ENCODE results near the gene DNA2. TPM values are rescaled to one million over a fixed set of nuclear protein-coding genes. Genes with fewer than 3 reads are reported as not detected.
A peak's percentile ranks its signal among the peaks of the same experiment; 100 is the strongest.
"Not testable (repeated sequence)": the region's sequence is repeated elsewhere in the genome, so short reads cannot be mapped to it uniquely, and the experiment has no call there.

The DNA2 gene
- 8.5 and 9.0 TPM in 2 replicates for polyA plus RNA-seq (2013)

- Histone ChIP-seq H2AK5ac (ENCODE audit: low read length) (no peak within 1 kb of the TSS), H2BK12ac (ENCODE audit: low read length) (no peak within 1 kb of the TSS), H3K9me3 (ENCODE audit: insufficient read depth, low read depth, low read length) (no peaks in the 10 kb centered on the region), H3K4me3 (ENCODE audit: low read depth, low read length) (peak within 1 kb of the TSS; percentile 80), H3K36me3 (ENCODE audit: control insufficient read depth in 1 of 2, insufficient read depth in 2 of 2, low read length in 2 of 2) (peaks cover 8 to 12% of the 10 kb centered on the region in 2 experiments), H2BK120ac (ENCODE audit: insufficient read depth, low read length, poor library complexity) (peak within 1 kb of the TSS; percentile 29), H3K9ac (ENCODE audit: low read length) (peak within 1 kb of the TSS; percentile 83), H3K14ac (ENCODE audit: low read length) (peak within 1 kb of the TSS; percentile 67), H3K4me1 (ENCODE audit: control insufficient read depth in 1 of 2, insufficient read depth in 2 of 2, low read length in 2 of 2) (no peaks in the 10 kb centered on the region), H4K91ac (ENCODE audit: low read depth, low read length) (peak within 1 kb of the TSS; percentile 53), H3K79me1 (ENCODE audit: low read length) (peaks cover 4% of the 10 kb centered on the region), H3K4ac (ENCODE audit: low read depth, low read length) (peak within 1 kb of the TSS; percentile 41), H3K27ac (ENCODE audit: low read depth, low read length) (peak within 1 kb of the TSS; percentile 78), H3K79me2 (ENCODE audit: control insufficient read depth, insufficient read depth, low read length, poor library complexity) (peaks cover 4% of the 10 kb centered on the region), H3K4me2 (ENCODE audit: low read length) (peak within 1 kb of the TSS; percentile 82), H4K12ac (ENCODE audit: low read depth, low read length) (peak within 1 kb of the TSS; percentile 47), H2BK5ac (ENCODE audit: low read depth, low read length, poor library complexity) (peak within 1 kb of the TSS; percentile 31), H4K8ac (ENCODE audit: low read depth, low read length) (peak within 1 kb of the TSS; percentile 92), H3K23ac (ENCODE audit: low read length) (no peak within 1 kb of the TSS), H3K18ac (ENCODE audit: low read length) (peak within 1 kb of the TSS; percentile 57), H2AFZ (ENCODE audit: insufficient read depth, low read length, poor library complexity) (peak within 1 kb of the TSS; percentile 78), H3K27me3 (ENCODE audit: insufficient read depth, low read length) (no peaks in the 10 kb centered on the region)
- DNase-seq: peak; percentile 55 to 75
- no CpG with 5 or more reads among the region's 46 CpGs for WGBS (ENCODE audit: extremely low coverage, insufficient coverage, insufficient read length)
These were observed at the start of gene DNA2 for GRCh38 chr10:68471586-68472408. DNA2 (minus strand) TSS chr10:68471973; CDS start chr10:68471864, 109 bp downstream.

GRCh38 chr10:68518609-68519008, 46.8 kb upstream of the DNA2 start:
- not testable (repeated sequence) for H3K18ac ChIP-seq (ENCODE audit: low read length); H2AFZ ChIP-seq (ENCODE audit: insufficient read depth, low read length, poor library complexity); H2BK5ac ChIP-seq (ENCODE audit: low read depth, low read length, poor library complexity); H4K8ac ChIP-seq (ENCODE audit: low read depth, low read length); DNase-seq; H2AK5ac ChIP-seq (ENCODE audit: low read length); H3K9me3 ChIP-seq (ENCODE audit: insufficient read depth, low read depth, low read length); H3K79me1 ChIP-seq (ENCODE audit: low read length); H3K9ac ChIP-seq (ENCODE audit: low read length); H3K4me1 ChIP-seq (ENCODE audit: control insufficient read depth in 1 of 2, insufficient read depth in 2 of 2, low read length in 2 of 2); H4K12ac ChIP-seq (ENCODE audit: low read depth, low read length); H3K79me2 ChIP-seq (ENCODE audit: control insufficient read depth, insufficient read depth, low read length, poor library complexity); H3K4me2 ChIP-seq (ENCODE audit: low read length); H3K14ac ChIP-seq (ENCODE audit: low read length); H3K23ac ChIP-seq (ENCODE audit: low read length); H3K27me3 ChIP-seq (ENCODE audit: insufficient read depth, low read length); H2BK120ac ChIP-seq (ENCODE audit: insufficient read depth, low read length, poor library complexity); H3K27ac ChIP-seq (ENCODE audit: low read depth, low read length); H3K4me3 ChIP-seq (ENCODE audit: low read depth, low read length); H3K4ac ChIP-seq (ENCODE audit: low read depth, low read length); H4K91ac ChIP-seq (ENCODE audit: low read depth, low read length); H2BK12ac ChIP-seq (ENCODE audit: low read length)
- H3K36me3 ChIP-seq (ENCODE audit: control insufficient read depth in 1 of 2, insufficient read depth in 2 of 2, low read length in 2 of 2): peaks cover 8 to 18% of the 10 kb centered on the region in 2 experiments
- WGBS (ENCODE audit: extremely low coverage, insufficient coverage, insufficient read length): no CpG with 5 or more reads among the region's 11 CpGs

GRCh38 chr10:68517188-68517587, 45.4 kb upstream of the DNA2 start:
- no peak overlapping the region for H4K12ac ChIP-seq (ENCODE audit: low read depth, low read length)
- no peak overlapping the region for H3K4ac ChIP-seq (ENCODE audit: low read depth, low read length)
- H3K9ac ChIP-seq (ENCODE audit: low read length): no peak overlapping the region
- no peak overlapping the region for H2AK5ac ChIP-seq (ENCODE audit: low read length)
- H4K8ac ChIP-seq (ENCODE audit: low read depth, low read length): no peak overlapping the region
- DNase-seq: no peak
- H3K4me3 ChIP-seq (ENCODE audit: low read depth, low read length): no peak overlapping the region
- no peaks in the 10 kb centered on the region for H3K27me3 ChIP-seq (ENCODE audit: insufficient read depth, low read length)
- H2AFZ ChIP-seq (ENCODE audit: insufficient read depth, low read length, poor library complexity): no peak overlapping the region
- no peak overlapping the region for H2BK5ac ChIP-seq (ENCODE audit: low read depth, low read length, poor library complexity)
- no peak overlapping the region for H3K23ac ChIP-seq (ENCODE audit: low read length)
- peaks cover 3 to 12% of the 10 kb centered on the region in 2 experiments for H3K36me3 ChIP-seq (ENCODE audit: control insufficient read depth in 1 of 2, insufficient read depth in 2 of 2, low read length in 2 of 2)
- no peak overlapping the region for H3K27ac ChIP-seq (ENCODE audit: low read depth, low read length)
- no peaks in the 10 kb centered on the region for H3K79me1 ChIP-seq (ENCODE audit: low read length)
- H3K9me3 ChIP-seq (ENCODE audit: insufficient read depth, low read depth, low read length): no peaks in the 10 kb centered on the region
- no peaks in the 10 kb centered on the region for H3K79me2 ChIP-seq (ENCODE audit: control insufficient read depth, insufficient read depth, low read length, poor library complexity)
- H3K14ac ChIP-seq (ENCODE audit: low read length): no peak overlapping the region
- no peak overlapping the region for H2BK12ac ChIP-seq (ENCODE audit: low read length)
- H2BK120ac ChIP-seq (ENCODE audit: insufficient read depth, low read length, poor library complexity): no peak overlapping the region
- no peaks in the 10 kb centered on the region for H3K4me1 ChIP-seq (ENCODE audit: control insufficient read depth in 1 of 2, insufficient read depth in 2 of 2, low read length in 2 of 2)
- WGBS (ENCODE audit: extremely low coverage, insufficient coverage, insufficient read length): no CpG with 5 or more reads among the region's 5 CpGs
- H3K4me2 ChIP-seq (ENCODE audit: low read length): no peak overlapping the region
- H4K91ac ChIP-seq (ENCODE audit: low read depth, low read length): no peak overlapping the region
- no peak overlapping the region for H3K18ac ChIP-seq (ENCODE audit: low read length)

- no peak for DNase-seq
- H4K91ac ChIP-seq (ENCODE audit: low read depth, low read length): no peak overlapping the region
- H2BK120ac ChIP-seq (ENCODE audit: insufficient read depth, low read length, poor library complexity): no peak overlapping the region
- H2BK12ac ChIP-seq (ENCODE audit: low read length): no peak overlapping the region
- H3K4me2 ChIP-seq (ENCODE audit: low read length): no peak overlapping the region
- no peak overlapping the region for H2AK5ac ChIP-seq (ENCODE audit: low read length)
- H3K14ac ChIP-seq (ENCODE audit: low read length): no peak overlapping the region
- no peaks in the 10 kb centered on the region for H3K9me3 ChIP-seq (ENCODE audit: insufficient read depth, low read depth, low read length)
- no peak overlapping the region for H3K9ac ChIP-seq (ENCODE audit: low read length)
- H3K4ac ChIP-seq (ENCODE audit: low read depth, low read length): no peak overlapping the region
- no peak overlapping the region for H3K27ac ChIP-seq (ENCODE audit: low read depth, low read length)
- no peaks in the 10 kb centered on the region for H3K4me1 ChIP-seq (ENCODE audit: control insufficient read depth in 1 of 2, insufficient read depth in 2 of 2, low read length in 2 of 2)
- no peak overlapping the region for H2AFZ ChIP-seq (ENCODE audit: insufficient read depth, low read length, poor library complexity)
- H3K27me3 ChIP-seq (ENCODE audit: insufficient read depth, low read length): no peaks in the 10 kb centered on the region
- no peak overlapping the region for H4K8ac ChIP-seq (ENCODE audit: low read depth, low read length)
- H3K18ac ChIP-seq (ENCODE audit: low read length): no peak overlapping the region
- H3K79me1 ChIP-seq (ENCODE audit: low read length): no peaks in the 10 kb centered on the region
- no peak overlapping the region for H3K4me3 ChIP-seq (ENCODE audit: low read depth, low read length)
- no peak overlapping the region for H3K23ac ChIP-seq (ENCODE audit: low read length)
- no peaks in the 10 kb centered on the region for H3K79me2 ChIP-seq (ENCODE audit: control insufficient read depth, insufficient read depth, low read length, poor library complexity)
- no peak overlapping the region for H2BK5ac ChIP-seq (ENCODE audit: low read depth, low read length, poor library complexity)
- peaks cover 3 to 12% of the 10 kb centered on the region in 2 experiments for H3K36me3 ChIP-seq (ENCODE audit: control insufficient read depth in 1 of 2, insufficient read depth in 2 of 2, low read length in 2 of 2)
- no peak overlapping the region for H4K12ac ChIP-seq (ENCODE audit: low read depth, low read length)
- WGBS (ENCODE audit: extremely low coverage, insufficient coverage, insufficient read length): no CpG with 5 or more reads among the region's 4 CpGs
These were observed 45.0 kb upstream of the DNA2 start for GRCh38 chr10:68516766-68517165.

Data from trophoblast cell (in vitro differentiated cells and primary cell).